IMR-90 (cell line): ENCODE measurements around the gene KRTAP12-2. TPM values are rescaled to one million over a fixed set of nuclear protein-coding genes. Genes with fewer than 3 reads are reported as not detected.

Experiments
- ATAC-seq: fragments of 200-7000 bp; cut with Tn5 transposase; 2 replicates; pipeline ENCODE4 v1.9.1; 2020; ENCODE audit warnings: low read depth, mild to moderate bottlenecking, moderate library complexity
- BruUV-seq: library from RNA; stranded (reverse); fragments of 400-500 nt; replicated peaks from 2 replicates; lab custom pipeline; 2021; lab: Mats Ljungman, UMichigan
- CTCF ChIA-PET: fragments of 300-600 bp; formaldehyde crosslinking; extraction: SDS; loops from one replicate; lab custom pipeline; 2021; ENCODE audit warnings: antibody characterized with exemption; lab: Yijun Ruan, JAX
- POLR2A ChIA-PET: fragments of 300-600 bp; sonication (Branson Sonifier 250); formaldehyde crosslinking; loops from one replicate; lab custom pipeline; 2022; ENCODE audit warnings: antibody characterized with exemption; ENCODE audit not compliant: unreplicated experiment; lab: Charles Lee
- DNase-seq: peaks from one replicate; pipeline ENCODE4 v3.0.0; 2013
- H2AFZ ChIP-seq: replicated peaks from 2 replicates; pipeline ENCODE3; 2013; ENCODE audit warnings: low read length, mild to moderate bottlenecking; ENCODE audit not compliant: poor library complexity
- H2AK5ac ChIP-seq: 2 replicates; pipeline ENCODE4 v1.6.1; 2013; ENCODE audit warnings: low read depth, low read length, inconsistent platforms
- H2AK9ac ChIP-seq: replicated peaks from 2 replicates; pipeline ENCODE3; 2013; ENCODE audit warnings: mild to moderate bottlenecking, low read depth, low read length, moderate library complexity; ENCODE audit not compliant: poor library complexity
- H2BK120ac ChIP-seq: 2 replicates; pipeline ENCODE4 v1.6.1; 2013; ENCODE audit warnings: low read depth, low read length, inconsistent platforms
- H2BK15ac ChIP-seq: 3 replicates; pipeline ENCODE4 v1.6.1; 2013; ENCODE audit warnings: low read depth, low read length, inconsistent platforms
- H2BK20ac ChIP-seq: 2 replicates; pipeline ENCODE4 v1.6.1; 2013; ENCODE audit warnings: low read depth, mild to moderate bottlenecking, inconsistent platforms, low read length, moderate library complexity
- H2BK5ac ChIP-seq: 2 replicates; pipeline ENCODE4 v1.6.1; 2013; ENCODE audit warnings: mild to moderate bottlenecking, low read depth, low read length, inconsistent platforms; ENCODE audit not compliant: poor library complexity, severe bottlenecking
- H3K14ac ChIP-seq: replicated peaks from 2 replicates; pipeline ENCODE4 v1.6.1; 2013; ENCODE audit warnings: low read depth, low read length, inconsistent platforms
- H3K18ac ChIP-seq: 2 replicates; pipeline ENCODE4 v1.6.1; 2013; ENCODE audit warnings: low read depth, low read length, control low read depth
- H3K23ac ChIP-seq: 2 replicates; pipeline ENCODE4 v1.6.1; 2013; ENCODE audit warnings: low read depth, low read length, inconsistent platforms
- H3K27ac ChIP-seq: 2 replicates; pipeline ENCODE4 v1.5.1; 2013; ENCODE audit warnings: mild to moderate bottlenecking, control low read depth, low read length; ENCODE audit not compliant: insufficient read depth
- H3K27me3 ChIP-seq: 2 replicates; pipeline ENCODE4 v1.6.1; 2013; ENCODE audit warnings: low read length; ENCODE audit not compliant: control insufficient read depth, insufficient read depth
- H3K36me3 ChIP-seq: 2 replicates; pipeline ENCODE4 v1.6.1; 2013; ENCODE audit warnings: low read length, mixed read lengths; ENCODE audit not compliant: control insufficient read depth, insufficient read depth
- H3K4ac ChIP-seq: 2 replicates; pipeline ENCODE4 v1.6.1; 2013; ENCODE audit warnings: low read depth, low read length, inconsistent platforms
- H3K4me1 ChIP-seq: 2 replicates; pipeline ENCODE4 v1.6.1; 2013; ENCODE audit warnings: low read length, mixed read lengths; ENCODE audit not compliant: control insufficient read depth, insufficient read depth
- H3K4me2 ChIP-seq: 2 replicates; pipeline ENCODE4 v1.6.1; 2013; ENCODE audit warnings: low read depth, mild to moderate bottlenecking, control low read depth, low read length, moderate library complexity
- H3K4me3 ChIP-seq: 2 replicates; pipeline ENCODE4 v1.5.1; 2013; ENCODE audit warnings: low read depth, mild to moderate bottlenecking, control low read depth, low read length, moderate library complexity; ENCODE audit not compliant: insufficient read depth
- H3K56ac ChIP-seq: 2 replicates; pipeline ENCODE4 v1.6.1; 2013; ENCODE audit warnings: low read length, inconsistent platforms; ENCODE audit not compliant: insufficient read depth; ENCODE audit errors: extremely low read depth
- H3K79me1 ChIP-seq, 2 experiments: 2 replicates each; pipeline ENCODE4 v1.6.1; 2013; ENCODE audit warnings: low read length in 2 of 2, inconsistent platforms in 1 of 2, low read depth in 1 of 2
- H3K9ac ChIP-seq: 2 replicates; pipeline ENCODE4 v1.6.1; 2013; ENCODE audit warnings: low read depth, low read length, control low read depth
- H3K9me1 ChIP-seq: 2 replicates; pipeline ENCODE4 v1.6.1; 2013; ENCODE audit warnings: low read length, inconsistent platforms; ENCODE audit not compliant: insufficient read depth
- H3K9me3 ChIP-seq: 2 replicates; pipeline ENCODE4 v1.6.1; 2013; ENCODE audit warnings: low read length; ENCODE audit not compliant: control insufficient read depth, insufficient read depth
- H4K20me1 ChIP-seq: 2 replicates; pipeline ENCODE4 v1.6.1; 2013; ENCODE audit warnings: low read length, inconsistent platforms; ENCODE audit not compliant: insufficient read depth
- H4K5ac ChIP-seq: 2 replicates; pipeline ENCODE4 v1.6.1; 2013; ENCODE audit warnings: mild to moderate bottlenecking, low read depth, low read length, control low read depth
- H4K8ac ChIP-seq, 2 experiments: 2 replicates each; pipeline ENCODE4 v1.6.1; 2013; ENCODE audit warnings: low read depth in 2 of 2, low read length in 2 of 2, control low read depth in 1 of 2, inconsistent platforms in 1 of 2
- H4K91ac ChIP-seq: 2 replicates; pipeline ENCODE4 v1.6.1; 2013; ENCODE audit warnings: low read depth, low read length, inconsistent platforms; ENCODE audit not compliant: insufficient read depth
- BHLHE40 ChIP-seq: fragments of 150-350 bp; IDR thresholded peaks from 2 replicates; pipeline ENCODE4 v1.6.1; 2016; ENCODE audit warnings: mild to moderate bottlenecking, low read depth, low read length
- CEBPB ChIP-seq: IDR thresholded peaks from 2 replicates; pipeline ENCODE4 v1.6.1; 2012; ENCODE audit warnings: low read depth, low read length, improper control_type of control experiment
- CTCF ChIP-seq: conservative IDR thresholded peaks from 2 replicates; pipeline ENCODE4 v1.5.1; 2012; ENCODE audit warnings: mild to moderate bottlenecking, low read depth, low read length, improper control_type of control experiment
- ELK1 ChIP-seq: fragments of 150-350 bp; IDR thresholded peaks from 2 replicates; pipeline ENCODE4 v1.6.1; 2016; ENCODE audit warnings: low read depth, mild to moderate bottlenecking, low read length, moderate library complexity, borderline replicate concordance
- FOS ChIP-seq: fragments of 150-350 bp; IDR thresholded peaks from 2 replicates; pipeline ENCODE4 v1.6.1; 2016; ENCODE audit warnings: low read depth, low read length
- MAFK ChIP-seq: IDR thresholded peaks from 2 replicates; pipeline ENCODE4 v1.6.1; 2012; ENCODE audit warnings: low read depth, low read length, improper control_type of control experiment
- MAZ ChIP-seq: IDR thresholded peaks from 2 replicates; pipeline ENCODE4 v1.6.1; 2012; ENCODE audit warnings: low read depth, mild to moderate bottlenecking, low read length, improper control_type of control experiment, moderate library complexity, borderline replicate concordance
- MXI1 ChIP-seq: IDR thresholded peaks from 2 replicates; pipeline ENCODE4 v1.6.1; 2012; ENCODE audit warnings: low read depth, mild to moderate bottlenecking, low read length, moderate library complexity, borderline replicate concordance
- POLR2A ChIP-seq: IDR thresholded peaks from 2 replicates; pipeline ENCODE4 v1.6.1; 2012; ENCODE audit warnings: mild to moderate bottlenecking, low read depth, low read length
- RAD21 ChIP-seq: IDR thresholded peaks from 2 replicates; pipeline ENCODE4 v1.6.1; 2012; ENCODE audit warnings: low read length, improper control_type of control experiment
- RCOR1 ChIP-seq: IDR thresholded peaks from 2 replicates; pipeline ENCODE4 v1.6.1; 2012; ENCODE audit warnings: mild to moderate bottlenecking, low read length, improper control_type of control experiment; ENCODE audit not compliant: insufficient replicate concordance
- RFX5 ChIP-seq: IDR thresholded peaks from 2 replicates; pipeline ENCODE4 v1.8.0; 2012; ENCODE audit warnings: low read depth, mild to moderate bottlenecking, low read length, moderate library complexity
- SMC3 ChIP-seq: fragments of 150-350 bp; IDR thresholded peaks from 2 replicates; pipeline ENCODE4 v1.6.1; 2016; ENCODE audit warnings: low read depth, mild to moderate bottlenecking, antibody characterized with exemption, low read length, moderate library complexity
- USF2 ChIP-seq: fragments of 150-350 bp; IDR thresholded peaks from 2 replicates; pipeline ENCODE4 v1.6.1; 2017; ENCODE audit warnings: mild to moderate bottlenecking, antibody characterized with exemption, low read length, low read depth
- WGBS, 2 experiments: methylation state at CpG; one replicate each; pipeline versions ENCODE4 v1.1.5 to v1.1.7; 2013; ENCODE audit warnings: missing lambda C conversion rate in 2 of 2; ENCODE audit not compliant: insufficient read length in 1 of 2; ENCODE audit errors: extremely low coverage in 2 of 2; 5-methylcytosine and 5-hydroxymethylcytosine counted together
- dilution Hi-C: fragments of 300-500 bp; cut with HindIII; formaldehyde crosslinking; loops from one replicate; pipeline ENCODE4 v1.14.3; 2018; ENCODE audit warnings: low sequenced_read_pairs; ENCODE audit not compliant: unreplicated experiment
- in situ Hi-C: fragments of 300-500 bp; cut with MboI; formaldehyde crosslinking; loops from 3 replicates; pipeline ENCODE4 v1.14.3; 2019; ENCODE audit warnings: low sequenced_read_pairs, inconsistent platforms, mixed read lengths
- intact Hi-C: fragments of 100-400 bp; cut with micrococcal nuclease; formaldehyde crosslinking; loops from 2 replicates; pipeline ENCODE4 v1.10.0; 2022
- polyA plus RNA-seq, 3 experiments: library from polyadenylated mRNA; depleted of rRNA; stranded (reverse); fragments of >200 nt; gene quantifications; 2 replicates each; pipeline ENCODE4 v1.2.3, GENCODE V29; 2012; ENCODE audit warnings: low replicate concordance in 1 of 3
- total RNA-seq: library from RNA; depleted of rRNA; stranded (reverse); fragments of >200 nt; gene quantifications from 2 replicates; pipeline ENCODE4 v1.2.3, GENCODE V29; 2012

The KRTAP12-2 gene
- total and polyA plus RNA-seq, 2 of the 4 experiments (the other 2 are of a cell fraction) = not detected

GRCh38 chr21:44677881-44678280, 11.2 kb upstream of the KRTAP12-2 start:
- Histone ChIP-seq H3K27me3 (peaks cover 21% of the 10 kb centered on the region), H2BK120ac (no peak overlapping the region), H4K8ac (no peak overlapping the region), H3K4ac (no peak overlapping the region), H2AK9ac (no peak overlapping the region), H3K18ac (no peak overlapping the region), H2BK15ac (no peak overlapping the region), H3K9me1 (no peaks in the 10 kb centered on the region), H2AFZ (no peak overlapping the region), H3K36me3 (no peaks in the 10 kb centered on the region), H3K4me1 (no peaks in the 10 kb centered on the region), H3K56ac (no peak overlapping the region), H3K4me3 (no peak overlapping the region), H3K79me1 (no peaks in the 10 kb centered on the region), H2BK20ac (no peak overlapping the region), H4K20me1 (no peaks in the 10 kb centered on the region), H2BK5ac (no peak overlapping the region), H4K91ac (no peak overlapping the region), H3K27ac (no peak overlapping the region), H4K5ac (no peak overlapping the region), H3K14ac (no peak overlapping the region), H2AK5ac (no peak overlapping the region), H3K9ac (no peak overlapping the region), H3K4me2 (no peak overlapping the region), H3K9me3 (no peaks in the 10 kb centered on the region), H3K23ac (no peak overlapping the region)
- intact Hi-C loops = no loop called here
- TF ChIP-seq CTCF = no peak
- TF ChIP-seq FOS = no peak
- TF ChIP-seq ELK1 = no peak
- TF ChIP-seq USF2 = no peak
- TF ChIP-seq RAD21 = no peak
- no peak for TF ChIP-seq MAZ
- TF ChIP-seq MXI1 = no peak
- no peak for TF ChIP-seq BHLHE40
- no peak for TF ChIP-seq CEBPB
- no peak for TF ChIP-seq MAFK
- no peak for TF ChIP-seq RFX5
- no peak for TF ChIP-seq RCOR1
- TF ChIP-seq SMC3 = no peak
- TF ChIP-seq POLR2A = no peak
- no peak for DNase-seq
- ATAC-seq = no peak
- no TSS peak for BruUV-seq
- in situ Hi-C loops = no loop called here
- 84% methylated on average over 8 of the region's 13 CpGs; no CpG with 5 or more reads in 1 of the 2 experiments for WGBS, 2 experiments
- ChIA-PET POLR2A (no interaction called here), CTCF (no interaction called here)
- dilution Hi-C loops = no loop called here
